Measurements from ENCODE around the gene PRIMA1.

DNA sequence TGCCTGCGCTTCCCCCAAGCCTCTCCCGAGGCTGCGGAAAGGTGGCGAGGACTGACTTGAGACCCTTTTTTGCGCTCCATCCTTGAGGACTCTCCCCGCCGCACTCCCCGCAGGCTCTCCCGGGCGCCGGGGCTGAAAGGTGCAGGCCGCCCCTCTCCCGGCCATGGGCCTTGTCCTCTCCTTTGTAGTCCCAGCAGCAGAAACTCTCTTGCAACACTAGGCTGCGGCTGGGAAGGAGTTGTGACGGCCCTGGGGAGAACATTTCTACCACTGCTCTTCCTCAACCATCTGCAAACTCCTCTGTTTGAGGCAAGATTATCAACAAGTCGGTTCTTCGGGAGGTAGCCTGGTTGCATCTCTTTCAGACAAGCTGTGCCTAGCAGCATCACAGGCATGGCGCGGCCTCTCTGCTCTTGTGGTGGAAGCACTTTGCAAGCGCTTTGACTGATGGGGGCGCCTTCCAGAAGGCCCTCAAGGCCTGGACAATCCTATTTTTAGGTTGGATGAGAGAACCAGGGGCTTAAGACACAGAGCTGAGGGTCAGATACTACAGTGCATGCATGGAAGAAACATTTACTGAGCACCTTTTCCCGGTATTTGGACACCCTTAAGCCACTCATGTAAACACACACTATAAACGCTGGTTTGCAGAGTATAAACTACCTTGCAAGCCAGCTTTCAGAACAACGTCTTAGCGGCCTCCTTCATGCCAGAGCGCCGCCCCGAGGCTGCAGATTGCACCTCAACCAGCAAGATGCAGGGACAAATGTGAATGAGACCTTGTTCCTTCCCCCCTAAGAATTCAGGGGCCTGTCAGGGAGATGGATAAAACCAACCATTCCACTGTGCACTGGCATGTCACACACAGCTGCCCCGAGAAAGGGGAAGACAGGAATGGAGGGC is 1.2 kb upstream of the PRIMA1 start:
- TF ChIP-seq EZH2 (IDR thresholded peaks at IDR 0.05; ENCODE audit: borderline replicate concordance, insufficient read depth, low read depth, low read length, poor library complexity, severe bottlenecking) = no peak
- TF ChIP-seq, protein P1, sequence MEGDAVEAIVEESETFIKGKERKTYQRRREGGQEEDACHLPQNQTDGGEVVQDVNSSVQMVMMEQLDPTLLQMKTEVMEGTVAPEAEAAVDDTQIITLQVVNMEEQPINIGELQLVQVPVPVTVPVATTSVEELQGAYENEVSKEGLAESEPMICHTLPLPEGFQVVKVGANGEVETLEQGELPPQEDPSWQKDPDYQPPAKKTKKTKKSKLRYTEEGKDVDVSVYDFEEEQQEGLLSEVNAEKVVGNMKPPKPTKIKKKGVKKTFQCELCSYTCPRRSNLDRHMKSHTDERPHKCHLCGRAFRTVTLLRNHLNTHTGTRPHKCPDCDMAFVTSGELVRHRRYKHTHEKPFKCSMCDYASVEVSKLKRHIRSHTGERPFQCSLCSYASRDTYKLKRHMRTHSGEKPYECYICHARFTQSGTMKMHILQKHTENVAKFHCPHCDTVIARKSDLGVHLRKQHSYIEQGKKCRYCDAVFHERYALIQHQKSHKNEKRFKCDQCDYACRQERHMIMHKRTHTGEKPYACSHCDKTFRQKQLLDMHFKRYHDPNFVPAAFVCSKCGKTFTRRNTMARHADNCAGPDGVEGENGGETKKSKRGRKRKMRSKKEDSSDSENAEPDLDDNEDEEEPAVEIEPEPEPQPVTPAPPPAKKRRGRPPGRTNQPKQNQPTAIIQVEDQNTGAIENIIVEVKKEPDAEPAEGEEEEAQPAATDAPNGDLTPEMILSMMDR (IDR thresholded peaks at IDR 0.05) = no peak
